Retinal pigment epithelial cell (primary cell): Measurements from ENCODE around the gene DYRK2.

Source experiments
- DNase-seq: peaks from one replicate; pipeline ENCODE4 v3.0.0-alpha.2; 2010; ENCODE audit warnings: low read depth
- H3K4me3 ChIP-seq: 2 replicates; pipeline ENCODE4 v1.5.1; 2011; ENCODE audit warnings: mild to moderate bottlenecking, low read length, control low read depth, moderate library complexity
- CTCF ChIP-seq: conservative IDR thresholded peaks from 2 replicates; pipeline ENCODE4 v1.5.1; 2011; ENCODE audit warnings: low read depth, low read length, control low read depth, inconsistent platforms

Gene DYRK2

GRCh38 chr12:67632005-67632404, 16.5 kb upstream of the DYRK2 start:
- TF ChIP-seq CTCF = no peak
- H3K4me3 ChIP-seq = no peak overlapping the region
- DNase-seq = no peak

- no peak for TF ChIP-seq CTCF
- H3K4me3 ChIP-seq = no peak overlapping the region
- DNase-seq = no peak
Observed at GRCh38 chr12:67633024-67633610, 15.4 kb upstream of the DYRK2 start.

- no peak for TF ChIP-seq CTCF
- H3K4me3 ChIP-seq = no peak overlapping the region
- no peak for DNase-seq
Observed at GRCh38 chr12:67633708-67634107, 14.8 kb upstream of the DYRK2 start.

GRCh38 chr12:67634303-67634761, 14.2 kb upstream of the DYRK2 start:
- no peak for TF ChIP-seq CTCF

GRCh38 chr12:67637718-67638117, 10.8 kb upstream of the DYRK2 start:
- DNase-seq = no peak
- no peak for TF ChIP-seq CTCF
- H3K4me3 ChIP-seq = no peak overlapping the region

More at GRCh38 chr12:67634303-67634761, 14.2 kb upstream of the DYRK2 start:
- no peak overlapping the region for H3K4me3 ChIP-seq
- DNase-seq = no peak

GRCh38 chr12:67638694-67639093, 9.9 kb upstream of the DYRK2 start:
- DNase-seq = no peak
- no peak for TF ChIP-seq CTCF
- no peak overlapping the region for H3K4me3 ChIP-seq

- DNase-seq = no peak
- TF ChIP-seq CTCF = no peak
- no peak overlapping the region for H3K4me3 ChIP-seq
Observed at GRCh38 chr12:67640863-67641262, 7.7 kb upstream of the DYRK2 start.
